Measurements from ENCODE around the gene ATPAF2.

The ATPAF2 gene

DNA sequence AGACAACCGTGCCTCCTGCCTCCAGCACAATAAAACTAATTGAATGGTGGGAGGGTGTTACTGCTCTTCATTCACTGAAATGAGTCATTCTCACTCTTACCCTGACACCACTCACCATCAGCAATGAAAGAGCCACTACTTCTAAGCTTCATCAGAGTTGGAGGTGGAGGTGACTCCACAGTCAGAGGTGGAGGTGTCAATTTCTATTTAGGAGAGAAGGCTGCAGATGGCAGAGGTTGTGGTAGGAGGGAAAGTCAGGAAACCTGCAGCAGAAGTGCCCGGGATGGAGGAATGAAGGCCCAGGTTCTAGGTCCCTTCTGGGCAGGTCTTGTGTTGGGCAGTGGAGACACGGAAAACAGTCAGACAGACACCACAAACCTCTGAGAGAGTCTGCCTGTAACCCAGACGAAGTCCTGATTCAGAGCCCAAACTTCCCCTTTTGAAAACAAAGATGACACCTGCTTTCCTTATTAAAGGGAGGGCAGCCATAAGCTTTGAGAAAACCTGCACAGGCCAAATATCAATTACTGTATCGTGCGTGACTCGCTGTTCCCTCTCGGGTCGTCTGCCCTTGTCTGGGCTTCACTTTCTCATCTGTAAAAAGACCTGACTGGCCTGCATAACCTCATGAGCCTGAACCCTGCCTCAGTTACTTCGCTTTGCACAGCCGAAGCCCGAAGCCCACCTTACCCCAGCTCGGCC lies 668 bp downstream of the ATPAF2 start:
- no peak for DNase-seq

- no peak for DNase-seq
Observed at GRCh38 chr17:18037486-18037885, 1.5 kb downstream of the ATPAF2 start.

GRCh38 chr17:18035704-18036103 lies 3.3 kb downstream of the ATPAF2 start:
- DNase-seq: no peak

GRCh38 chr17:18033442-18034099 lies 5.4 kb downstream of the ATPAF2 start:
- peak; percentile 38 to 84 for DNase-seq

DNA sequence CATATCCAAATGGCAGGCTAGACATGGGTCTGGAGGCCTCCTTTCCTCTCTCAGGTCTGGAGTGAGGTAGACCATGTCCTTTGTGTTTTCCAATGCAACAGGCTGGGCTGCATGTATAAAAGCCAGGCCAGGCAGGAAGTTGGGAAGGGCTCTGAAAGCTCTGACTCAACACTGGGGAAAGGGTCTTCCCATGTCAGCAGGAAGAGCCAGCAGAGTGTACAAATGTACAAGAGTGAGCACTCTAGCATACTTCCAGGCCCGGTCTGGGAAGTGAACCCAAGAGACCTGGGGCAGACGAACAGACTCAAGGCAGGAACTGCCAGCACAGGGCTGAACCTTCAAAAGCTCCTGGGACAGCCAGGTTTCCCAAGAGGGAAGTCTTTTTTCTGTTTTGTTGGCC lies 7.0 kb downstream of the ATPAF2 start:
- no peak for DNase-seq

- no peak for DNase-seq
Observed at GRCh38 chr17:18028952-18029540, 9.9 kb downstream of the ATPAF2 start.

DNA sequence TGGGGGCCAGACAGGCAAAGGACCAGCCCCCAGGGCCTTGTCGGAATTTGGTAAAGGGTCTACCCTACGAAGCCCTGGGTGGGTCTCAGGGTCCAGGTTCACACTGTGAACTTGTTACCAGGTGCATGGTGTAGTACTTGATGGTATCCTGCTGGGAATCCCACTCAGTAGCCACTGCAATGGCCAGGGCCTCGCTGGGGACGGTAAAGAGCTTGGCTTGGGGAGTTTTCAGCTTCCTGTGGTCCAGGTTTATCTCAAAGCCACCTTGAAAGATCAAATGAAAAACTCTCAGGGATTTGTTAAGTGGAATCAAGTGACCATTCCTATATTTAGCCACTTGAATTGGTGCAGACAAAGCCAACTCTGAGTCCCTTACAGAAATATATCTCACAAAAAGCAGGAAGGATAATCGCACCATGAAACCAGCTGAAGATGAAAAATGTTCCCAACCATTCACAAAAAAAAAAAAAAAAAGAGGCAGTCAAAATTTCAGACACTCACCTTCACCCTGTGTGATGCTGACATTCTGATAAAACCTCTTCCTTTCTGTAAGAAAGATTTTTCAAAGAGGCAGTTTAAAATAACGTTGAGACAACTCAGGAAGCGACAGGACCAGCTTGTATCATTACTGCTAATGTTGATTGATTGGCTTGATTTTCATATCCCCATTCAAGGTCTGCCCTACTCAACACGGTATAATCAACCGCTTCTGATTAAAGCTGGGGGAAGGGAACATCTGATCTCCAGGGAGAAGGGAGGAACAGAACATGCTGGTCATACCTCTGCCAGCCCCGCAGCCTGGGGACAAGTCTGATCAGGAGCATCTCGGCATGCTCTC lies 10.6 kb downstream of the ATPAF2 start:
- DNase-seq: no peak

DNA sequence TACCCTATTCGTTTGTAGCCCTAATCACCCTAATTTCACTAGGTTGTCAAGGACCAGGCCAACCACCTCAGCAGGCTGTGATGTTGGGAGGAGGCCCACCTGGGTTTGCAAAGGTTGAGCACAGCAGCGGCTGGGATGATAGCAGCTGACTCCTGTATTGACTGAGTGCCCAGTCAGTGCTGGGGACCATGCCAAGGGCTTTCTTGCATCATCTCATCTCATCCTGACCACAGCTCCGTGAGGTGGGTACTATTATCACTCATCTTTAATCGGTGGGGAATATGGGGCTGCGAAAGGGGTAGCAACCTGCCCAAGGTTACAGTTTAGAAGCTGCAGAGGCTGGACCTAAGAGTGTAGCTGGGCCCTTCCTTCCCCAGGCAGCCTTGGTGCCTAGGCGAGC lies 11.7 kb downstream of the ATPAF2 start:
- DNase-seq: no peak

DNA sequence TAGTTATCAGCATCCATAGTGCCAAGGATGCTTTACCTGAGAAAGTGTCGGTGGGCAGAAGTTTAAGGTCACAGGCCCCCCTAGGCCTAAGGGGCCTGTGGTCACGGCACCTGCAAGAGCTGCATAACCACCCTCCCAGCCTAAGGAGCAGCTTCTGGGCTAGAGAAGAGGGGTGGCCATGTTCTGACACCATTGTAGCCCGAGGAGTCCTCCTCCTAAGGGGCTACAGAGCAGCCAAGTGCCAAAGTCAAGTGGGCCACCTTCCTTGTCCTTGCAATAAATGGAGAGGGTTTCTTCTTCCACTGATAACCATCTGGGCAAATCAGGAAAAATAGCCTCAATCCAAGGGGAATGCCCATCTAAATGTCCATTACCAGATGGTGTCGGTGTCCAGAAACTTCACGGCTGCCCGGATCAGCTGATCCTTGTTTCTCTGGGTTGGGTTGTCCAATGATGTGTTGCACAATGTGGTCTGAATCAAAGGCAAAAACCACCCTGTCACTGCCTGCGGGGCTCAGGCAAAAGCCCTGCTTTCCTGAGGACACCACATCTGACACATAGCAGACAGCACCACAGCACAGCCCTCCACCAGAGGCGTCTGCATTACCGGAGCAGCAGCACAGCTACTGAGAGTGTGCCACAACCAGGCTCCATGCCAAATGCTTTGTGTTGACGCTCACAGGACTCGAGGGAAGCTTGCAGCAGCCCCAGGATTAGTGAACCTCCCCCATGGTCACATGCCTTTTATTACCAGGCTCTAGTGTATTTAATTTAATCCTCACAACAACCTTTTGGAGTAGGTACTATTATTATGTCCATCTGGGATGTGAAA lies 12.8 kb downstream of the ATPAF2 start:
- DNase-seq: peak in 1 of 2 experiments; percentile 72

- DNase-seq: no peak
Observed at GRCh38 chr17:18025241-18025944, 13.6 kb downstream of the ATPAF2 start.

DNA sequence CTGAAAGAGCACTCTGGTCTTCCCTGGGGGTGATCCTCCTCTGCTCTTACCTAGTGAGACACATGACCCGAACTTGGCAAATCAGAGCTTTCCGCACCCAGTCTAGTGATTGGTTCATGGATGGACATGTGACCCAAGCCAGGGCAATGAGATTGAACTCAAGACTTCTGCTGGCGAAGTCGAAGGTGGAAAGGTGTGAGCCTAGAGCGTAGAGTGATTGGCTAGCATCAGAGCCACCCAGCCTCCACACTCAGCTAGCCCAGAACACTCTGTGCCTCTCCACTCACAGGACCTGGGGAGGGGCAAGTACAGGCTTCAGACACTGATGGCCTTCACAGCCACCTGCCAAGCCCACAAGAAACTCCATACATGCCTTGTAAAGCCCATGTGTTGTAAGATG lies 17.6 kb downstream of the ATPAF2 start:
- DNase-seq: no peak

- no peak for DNase-seq
Observed at GRCh38 chr17:18020971-18021370, 18.0 kb downstream of the ATPAF2 start.

DNA sequence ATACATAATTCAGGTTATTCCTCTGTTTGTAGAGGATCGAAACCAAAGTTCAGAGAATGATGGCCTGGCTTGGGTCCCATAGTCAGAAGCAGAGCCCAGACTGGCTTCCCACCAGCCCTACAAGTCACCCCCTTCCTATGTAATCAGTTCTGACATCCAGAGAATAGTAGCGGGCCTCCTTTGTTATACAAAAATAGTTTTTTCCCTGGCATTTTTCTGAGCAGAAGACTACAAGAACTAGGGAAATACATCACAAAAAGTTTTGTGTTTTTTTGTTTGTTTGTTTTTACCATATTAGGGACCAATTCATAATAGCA lies 19.2 kb downstream of the ATPAF2 start:
- no peak for DNase-seq

- no peak for DNase-seq
Observed at GRCh38 chr17:18018411-18018921, 20.5 kb downstream of the ATPAF2 start.

- DNase-seq: no peak
Observed at GRCh38 chr17:18017958-18018357, 21.0 kb downstream of the ATPAF2 start.

DNA sequence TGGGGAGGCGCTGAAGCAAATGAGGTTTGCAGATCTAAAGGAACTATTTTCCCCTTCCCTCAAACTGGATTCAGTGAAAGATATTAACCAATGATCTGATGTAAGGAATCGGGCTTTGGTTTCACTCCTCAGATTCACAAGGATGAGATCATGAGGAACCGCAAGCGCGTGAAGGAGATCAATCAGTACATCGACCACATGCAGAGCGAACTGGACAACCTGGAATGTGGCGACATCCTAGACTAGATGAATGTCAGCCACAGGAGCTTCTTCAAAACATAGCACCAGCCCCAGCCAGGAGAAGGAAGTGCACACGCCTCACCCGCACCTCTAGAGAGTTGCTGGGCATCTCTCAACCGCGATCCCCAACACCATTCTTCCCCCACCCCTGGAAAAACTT lies 22.5 kb downstream of the ATPAF2 start:
- DNase-seq: no peak

DNA sequence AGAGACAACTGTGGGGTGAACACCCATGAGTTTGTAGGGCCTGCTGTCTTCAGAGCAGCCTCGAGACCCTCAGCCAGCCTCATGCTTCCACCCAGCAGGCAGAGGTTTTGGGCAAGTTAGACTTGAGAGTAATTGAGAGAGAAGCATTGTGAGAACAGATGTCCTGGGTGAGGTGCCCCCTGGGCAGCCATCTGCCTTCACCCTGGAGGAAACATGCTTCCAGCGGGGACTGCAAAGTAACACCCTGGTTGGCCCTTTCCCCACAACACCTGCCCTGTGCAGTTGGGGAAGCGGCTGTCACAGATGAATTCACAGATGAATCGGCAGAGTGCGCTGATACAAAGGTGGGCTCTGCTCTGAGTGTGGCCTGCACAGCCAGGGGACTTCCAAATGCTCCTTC lies 23.4 kb downstream of the ATPAF2 start:
- peak in 1 of 2 experiments; percentile 46 for DNase-seq

GRCh38 chr17:18014006-18014405 lies 25.0 kb downstream of the ATPAF2 start:
- no peak for DNase-seq

GRCh38 chr17:18011286-18011685 lies 27.7 kb downstream of the ATPAF2 start:
- DNase-seq: no peak

- no peak for DNase-seq
Observed at GRCh38 chr17:18009609-18010420, 29.2 kb downstream of the ATPAF2 start.

All from NCI-H446 (cell line).